Measurements from ENCODE around the gene GPR152.

DNA sequence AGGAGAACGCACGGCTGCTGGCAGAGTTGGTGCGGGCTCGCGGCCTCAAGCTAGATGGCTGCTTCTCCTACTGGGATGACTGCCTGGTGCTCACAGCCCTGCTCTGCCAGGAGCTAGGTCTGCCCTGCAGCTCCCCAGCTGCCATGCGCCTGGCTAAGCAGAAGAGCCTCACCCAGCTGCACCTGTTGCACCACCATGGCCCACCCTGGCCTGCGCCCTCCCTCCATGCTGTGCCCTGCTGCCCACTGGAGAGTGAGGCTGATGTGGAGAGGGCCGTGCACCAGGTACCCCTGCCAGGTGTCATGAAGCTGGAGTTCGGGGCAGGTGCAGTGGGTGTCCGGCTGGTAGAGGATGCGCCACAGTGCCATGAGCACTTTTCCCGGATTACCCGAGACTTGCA, 29.1 kb downstream of the GPR152 start:
- TF ChIP-seq POLR2A (IDR thresholded peaks at IDR 0.05) (no peak), CTCF (IDR thresholded peaks at IDR 0.05) (no peak)

Measured in suprapubic skin (tissue), 3 donors.